ENCODE measurements around the gene TTC13.

DNA sequence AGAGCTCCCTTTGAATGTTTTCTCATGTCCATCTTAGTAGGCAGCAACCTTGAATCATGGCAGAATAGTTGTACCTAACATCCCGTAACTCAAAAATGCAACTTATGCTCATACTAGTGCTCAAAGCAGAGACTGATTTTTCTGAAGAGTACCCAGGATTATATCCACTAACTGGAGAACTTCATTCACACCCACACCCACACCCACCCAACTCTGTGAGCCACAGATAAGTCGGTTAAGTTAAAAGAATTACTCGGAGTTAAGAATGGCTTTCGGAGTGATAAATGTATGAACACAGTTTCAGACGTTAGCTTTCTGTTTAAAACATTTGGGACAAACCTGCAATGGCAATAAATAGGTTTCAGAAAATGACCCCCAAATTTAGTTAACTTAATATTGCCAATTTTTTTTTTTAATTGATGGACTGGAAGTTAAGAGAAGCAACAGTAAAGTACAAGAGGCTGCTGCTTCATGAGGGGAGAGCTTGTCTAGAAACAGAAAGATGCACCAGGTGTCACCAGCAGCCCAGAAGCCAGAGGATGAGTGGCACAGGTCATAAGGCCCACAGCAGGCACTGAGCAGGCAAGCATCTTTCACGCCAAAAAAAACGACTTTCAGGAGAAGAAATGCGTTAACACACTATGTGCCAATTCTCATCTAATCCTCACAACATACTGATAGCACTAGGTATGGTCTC is 61.9 kb downstream of the TTC13 start:
- TF ChIP-seq, protein P1, sequence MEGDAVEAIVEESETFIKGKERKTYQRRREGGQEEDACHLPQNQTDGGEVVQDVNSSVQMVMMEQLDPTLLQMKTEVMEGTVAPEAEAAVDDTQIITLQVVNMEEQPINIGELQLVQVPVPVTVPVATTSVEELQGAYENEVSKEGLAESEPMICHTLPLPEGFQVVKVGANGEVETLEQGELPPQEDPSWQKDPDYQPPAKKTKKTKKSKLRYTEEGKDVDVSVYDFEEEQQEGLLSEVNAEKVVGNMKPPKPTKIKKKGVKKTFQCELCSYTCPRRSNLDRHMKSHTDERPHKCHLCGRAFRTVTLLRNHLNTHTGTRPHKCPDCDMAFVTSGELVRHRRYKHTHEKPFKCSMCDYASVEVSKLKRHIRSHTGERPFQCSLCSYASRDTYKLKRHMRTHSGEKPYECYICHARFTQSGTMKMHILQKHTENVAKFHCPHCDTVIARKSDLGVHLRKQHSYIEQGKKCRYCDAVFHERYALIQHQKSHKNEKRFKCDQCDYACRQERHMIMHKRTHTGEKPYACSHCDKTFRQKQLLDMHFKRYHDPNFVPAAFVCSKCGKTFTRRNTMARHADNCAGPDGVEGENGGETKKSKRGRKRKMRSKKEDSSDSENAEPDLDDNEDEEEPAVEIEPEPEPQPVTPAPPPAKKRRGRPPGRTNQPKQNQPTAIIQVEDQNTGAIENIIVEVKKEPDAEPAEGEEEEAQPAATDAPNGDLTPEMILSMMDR (IDR thresholded peaks at IDR 0.05) = no peak
- TF ChIP-seq POLR2A (IDR thresholded peaks at IDR 0.05) (no peak), EP300 (IDR thresholded peaks at IDR 0.05) (no peak)

Data from sigmoid colon (tissue), 4 donors.